ENCODE results near the gene BID. TPM values are rescaled to one million over a fixed set of nuclear protein-coding genes. Genes with fewer than 3 reads are reported as not detected.

BID gene
- total and polyA plus RNA-seq, 2 of the 4 experiments (the other 2 are of a cell fraction) = 69.5 to 240 TPM

GRCh38 chr22:17806437-17806836, 32.2 kb upstream of the BID start:
- no peak overlapping the region for H2BK20ac ChIP-seq (ENCODE audit: low read depth, low read length)
- H2AK5ac ChIP-seq (ENCODE audit: low read depth, low read length) = no peak overlapping the region
- no peak overlapping the region for H2AFZ ChIP-seq (replicated peaks; ENCODE audit: low read length, poor library complexity)
- no peak overlapping the region for H4K5ac ChIP-seq (ENCODE audit: low read depth, low read length)
- H3K27ac ChIP-seq (ENCODE audit: insufficient read depth, low read length) = no peak overlapping the region
- DNase-seq (no peak), ATAC-seq (ENCODE audit: low read depth) (no peak)
- H2BK15ac ChIP-seq (ENCODE audit: low read depth, low read length) = no peak overlapping the region
- no peak overlapping the region for H3K18ac ChIP-seq (ENCODE audit: low read depth, low read length)
- H2BK5ac ChIP-seq (ENCODE audit: low read depth, low read length, poor library complexity, severe bottlenecking) = no peak overlapping the region
- H3K9me3 ChIP-seq (ENCODE audit: control insufficient read depth, insufficient read depth, low read length) = no peaks in the 10 kb centered on the region
- in situ Hi-C loops (cut with MboI; ENCODE audit: low sequenced_read_pairs) = loop anchor here (25.0 kb wide), 1 partner anchor 719 kb away; the partner anchor contains the start of gene IL17RA
- CTCF ChIA-PET = interaction anchor here (0.6 kb wide), 2 partner anchors 18 to 74 kb away, joined by 3 to 11 read pairs; no protein-coding TSS in a partner anchor
- H3K14ac ChIP-seq (replicated peaks; ENCODE audit: low read depth, low read length) = no peak overlapping the region
- no peak overlapping the region for H3K4ac ChIP-seq (ENCODE audit: low read depth, low read length)
- no peak overlapping the region for H4K8ac ChIP-seq (ENCODE audit: low read depth in 2 of 2, low read length in 2 of 2)
- no peak overlapping the region for H3K56ac ChIP-seq (ENCODE audit: extremely low read depth, insufficient read depth, low read length)
- no peak overlapping the region for H3K23ac ChIP-seq (ENCODE audit: low read depth, low read length)
- TF ChIP-seq MXI1 (IDR thresholded peaks at IDR 0.05; ENCODE audit: borderline replicate concordance, low read depth, low read length) = no peak
- TF ChIP-seq POLR2A (IDR thresholded peaks at IDR 0.05; ENCODE audit: low read depth, low read length) = no peak
- no peak for TF ChIP-seq RFX5 (IDR thresholded peaks at IDR 0.05; ENCODE audit: low read depth, low read length)
- TF ChIP-seq MAFK (IDR thresholded peaks at IDR 0.05; ENCODE audit: low read depth, low read length) = no peak
- TF ChIP-seq FOS (IDR thresholded peaks at IDR 0.05; ENCODE audit: low read depth, low read length) = no peak
- no peak for TF ChIP-seq RCOR1 (IDR thresholded peaks at IDR 0.05; ENCODE audit: insufficient replicate concordance, low read length)
- dilution Hi-C loops (cut with HindIII; ENCODE audit: low sequenced_read_pairs, unreplicated experiment) = no loop called here
- H4K91ac ChIP-seq (ENCODE audit: insufficient read depth, low read depth, low read length) = no peak overlapping the region
- no peaks in the 10 kb centered on the region for H4K20me1 ChIP-seq (ENCODE audit: insufficient read depth, low read length)
- H3K4me3 ChIP-seq (ENCODE audit: insufficient read depth, low read depth, low read length) = no peak overlapping the region
- H3K79me1 ChIP-seq (ENCODE audit: low read depth in 1 of 2, low read length in 2 of 2) = no peaks in the 10 kb centered on the region
- no TSS peak for BruUV-seq (replicated peaks)
- H3K9me1 ChIP-seq (ENCODE audit: insufficient read depth, low read length) = no peaks in the 10 kb centered on the region; the same call in 1 of the 2 replicates
- no peaks in the 10 kb centered on the region for H3K27me3 ChIP-seq (ENCODE audit: control insufficient read depth, insufficient read depth, low read length)
- H3K4me2 ChIP-seq (ENCODE audit: low read depth, low read length) = no peak overlapping the region
- no peak overlapping the region for H3K9ac ChIP-seq (ENCODE audit: low read depth, low read length)
- intact Hi-C loops (cut with micrococcal nuclease) = no loop called here
- peaks cover 9% of the 10 kb centered on the region for H3K4me1 ChIP-seq (ENCODE audit: control insufficient read depth, insufficient read depth, low read length)
- no peak overlapping the region for H2AK9ac ChIP-seq (replicated peaks; ENCODE audit: low read depth, low read length, poor library complexity)
- POLR2A ChIA-PET (ENCODE audit: unreplicated experiment) = no interaction called here
- H3K36me3 ChIP-seq (ENCODE audit: control insufficient read depth, insufficient read depth, low read length) = peaks cover 24% of the 10 kb centered on the region
- WGBS, 2 experiments (ENCODE audit: extremely low coverage in 2 of 2, insufficient read length in 1 of 2) = no CpG with 5 or more reads among the region's 2 CpGs
- H2BK120ac ChIP-seq (ENCODE audit: low read depth, low read length) = no peak overlapping the region
